HepG2 (cell line): Measurements from ENCODE around the gene KXD1. TPM values are rescaled to one million over a fixed set of nuclear protein-coding genes. Genes with fewer than 3 reads are reported as not detected.
A peak's percentile ranks its signal among the peaks of the same experiment; 100 is the strongest.

ENCODE experiments used
- ATAC-seq: fragments of 200-7000 bp; cut with Tn5 transposase; 3 replicates; pipeline ENCODE4 v1.9.1; 2020; ENCODE audit warnings: mild to moderate bottlenecking, moderate library complexity
- BruUV-seq: library from RNA; stranded (reverse); fragments of 400-500 nt; replicated peaks from 2 replicates; lab custom pipeline; 2021; lab: Mats Ljungman, UMichigan
- CTCF ChIA-PET: fragments of 300-600 bp; formaldehyde crosslinking; extraction: SDS; loops from one replicate; lab custom pipeline; 2021; ENCODE audit warnings: low total read pairs, inconsistent platforms, low intra/inter-chr PET ratio; lab: Yijun Ruan, JAX
- POLR2A ChIA-PET: fragments of 350-600 bp; sonication (Branson Sonifier 250); formaldehyde crosslinking; loops from one replicate; lab custom pipeline; 2020; ENCODE audit warnings: antibody characterized with exemption, inconsistent platforms; lab: Yijun Ruan, JAX
- DNase-seq: peaks from one replicate; pipeline ENCODE4 v3.0.0-alpha.2; 2015; ENCODE audit warnings: low spot score
- FAIRE-seq: peaks from 3 replicates; lab custom pipeline; 2011; peaks lifted over from hg19 to GRCh38; lab: Jason Lieb, UNC
- H2AFZ ChIP-seq: one replicate; pipeline ENCODE4 v1.6.1; 2011; ENCODE audit warnings: low read length, inconsistent platforms
- H3K27ac ChIP-seq: fragments of 300-600 bp; 3 replicates; pipeline ENCODE4 v1.8.0; 2011; ENCODE audit warnings: mixed run types, mild to moderate bottlenecking, mixed read lengths, low read length, inconsistent platforms; ENCODE audit not compliant: insufficient read depth; ENCODE audit errors: extremely low read length
- H3K27me3 ChIP-seq, 2 experiments: fragments of 200-600 bp in 1 of 2; 2 replicates in 1 of 2; 3 replicates in 1 of 2; pipeline versions ENCODE4 v1.6.0 to v1.8.0; 2011; ENCODE audit warnings: low read length in 2 of 2, mild to moderate bottlenecking in 2 of 2, moderate library complexity in 2 of 2, inconsistent platforms in 1 of 2; ENCODE audit not compliant: insufficient read depth in 2 of 2, control insufficient read depth in 1 of 2
- H3K36me3 ChIP-seq, 2 experiments: fragments of 200-600 bp in 1 of 2; replicated peaks in 1 of 2; 2 replicates in 1 of 2; 3 replicates in 1 of 2; pipeline versions ENCODE4 v1.5.1 to v1.8.0; 2011; ENCODE audit warnings: low read length in 2 of 2, inconsistent platforms in 1 of 2; ENCODE audit not compliant: insufficient read depth in 2 of 2, control insufficient read depth in 1 of 2
- H3K4me1 ChIP-seq: 2 replicates; pipeline ENCODE4 v1.5.1; 2012; ENCODE audit warnings: low read length, inconsistent platforms; ENCODE audit not compliant: insufficient read depth
- H3K4me2 ChIP-seq: 2 replicates; pipeline ENCODE4 v1.6.0; 2011; ENCODE audit warnings: low read depth, low read length, inconsistent platforms
- H3K4me3 ChIP-seq, 3 experiments: fragments of 200-600 bp in 1 of 3; sonication (generic), shearing (Covaris generic) in 1 of 3; replicated peaks in 1 of 3; 2 replicates each; pipeline ENCODE4 v1.5.1; 2011 to 2016; ENCODE audit warnings: low read length in 3 of 3, inconsistent platforms in 2 of 3, low read depth in 2 of 3, mild to moderate bottlenecking in 2 of 3, control low read depth in 1 of 3, mixed read lengths in 1 of 3; ENCODE audit not compliant: insufficient read depth in 1 of 3
- H3K79me2 ChIP-seq: one replicate; pipeline ENCODE4 v1.6.1; 2011; ENCODE audit warnings: low read length, inconsistent platforms; ENCODE audit not compliant: insufficient read depth
- H3K9ac ChIP-seq: 2 replicates; pipeline ENCODE4 v1.6.0; 2011; ENCODE audit warnings: mild to moderate bottlenecking, low read depth, low read length, inconsistent platforms; ENCODE audit not compliant: insufficient read depth
- H3K9me3 ChIP-seq: 2 replicates; pipeline ENCODE4 v1.5.1; 2012; ENCODE audit warnings: mild to moderate bottlenecking, low read length
- H4K20me1 ChIP-seq: 2 replicates; pipeline ENCODE4 v1.6.0; 2011; ENCODE audit warnings: inconsistent platforms, mild to moderate bottlenecking, low read length, moderate library complexity; ENCODE audit not compliant: insufficient read depth
- DR1 ChIP-seq: sonication (generic); formaldehyde crosslinking; IDR thresholded peaks from 2 replicates; pipeline ENCODE4 v1.8.0; 2021; ENCODE audit warnings: mild to moderate bottlenecking, missing genetic modification reagents, inconsistent platforms
- EED ChIP-seq: sonication (generic); formaldehyde crosslinking; IDR thresholded peaks from 2 replicates; pipeline ENCODE4 v1.5.0; 2020; ENCODE audit warnings: mild to moderate bottlenecking, missing genetic modification reagents
- FOXK2 ChIP-seq: fragments of 450-650 bp; IDR thresholded peaks from 2 replicates; pipeline ENCODE4 v1.6.1; 2016
- MED8 ChIP-seq: sonication (generic); formaldehyde crosslinking; IDR thresholded peaks from 2 replicates; pipeline ENCODE4 v1.8.1; 2023; ENCODE audit warnings: mild to moderate bottlenecking, missing genetic modification reagents; ENCODE audit not compliant: insufficient replicate concordance
- NR3C1 ChIP-seq: sonication (generic); formaldehyde crosslinking; IDR thresholded peaks from 2 replicates; pipeline ENCODE4 v1.4.0; 2020; ENCODE audit warnings: missing genetic modification reagents
- POLR2A ChIP-seq, 2 experiments: IDR thresholded peaks; 2 replicates each; pipeline ENCODE4 v1.6.1; 2011; ENCODE audit warnings: low read depth in 2 of 2, low read length in 2 of 2, mild to moderate bottlenecking in 1 of 2, moderate library complexity in 1 of 2; ENCODE audit not compliant: insufficient read depth in 1 of 2
- TGIF2 ChIP-seq: IDR thresholded peaks from 2 replicates; pipeline ENCODE4 v1.6.1; 2016; ENCODE audit warnings: control low read depth, missing compliant biosample characterization
- TOE1 ChIP-seq: sonication (generic); formaldehyde crosslinking; IDR thresholded peaks from 2 replicates; pipeline ENCODE4 v1.4.0; 2020; ENCODE audit warnings: mild to moderate bottlenecking, missing genetic modification reagents
- ZNF12 ChIP-seq: sonication (generic); formaldehyde crosslinking; IDR thresholded peaks from 2 replicates; pipeline ENCODE4 v1.5.0; 2020; ENCODE audit warnings: missing genetic modification reagents
- WGBS: methylation state at CpG from one replicate; pipeline ENCODE4 v1.1.6; 2017; ENCODE audit warnings: low lambda C conversion rate; 5-methylcytosine and 5-hydroxymethylcytosine counted together
- in situ Hi-C: cut with HindIII; loops from 2 replicates; pipeline ENCODE4 v1.10.0; 2017; ENCODE audit warnings: low pct_unique_long_range_greater_than_20kb; ENCODE audit not compliant: extremely low pct_ligation_motif_present
- intact Hi-C: fragments of 100-400 bp; cut with micrococcal nuclease; formaldehyde crosslinking; loops from one replicate; pipeline ENCODE4 v1.10.0; 2022; ENCODE audit not compliant: unreplicated experiment
- polyA plus RNA-seq, 8 experiments: library from polyadenylated mRNA; depleted of rRNA in 3 of 8; stranded (reverse) in 7 of 8; unstranded in 1 of 8; fragments of >200 nt; fragmentation: Illumina TruSeq in 4 of 8; extraction: Trizol in 4 of 8; gene quantifications; 2 replicates each; pipeline versions ENCODE4 v1.2.1 to v1.2.3, GENCODE V29; 2011 to 2016; ENCODE audit warnings: low read depth in 4 of 8, missing spikeins in 1 of 8, mixed read lengths in 1 of 8; ENCODE audit not compliant: insufficient read depth in 1 of 8
- total RNA-seq, 5 experiments: library from RNA; depleted of rRNA; stranded (reverse); fragments of >200 nt; fragmentation: Illumina TruSeq; extraction: Trizol; gene quantifications; 2 replicates each; pipeline ENCODE4 v1.2.3, GENCODE V29; 2016; ENCODE audit warnings: low read depth in 1 of 5
- TF ChIP-seq, protein P1 (sequence below), 2 experiments: fragments of 450-650 bp in 1 of 2; sonication (generic) in 1 of 2; formaldehyde crosslinking in 1 of 2; IDR thresholded peaks; 2 replicates each; pipeline versions ENCODE4 v1.6.1 to v1.8.0; 2016 to 2022; ENCODE audit warnings: antibody characterized with exemption in 1 of 2, mild to moderate bottlenecking in 1 of 2, missing genetic modification reagents in 1 of 2
- TF ChIP-seq, protein P2 (sequence below), 2 experiments: sonication (generic) in 1 of 2; formaldehyde crosslinking in 1 of 2; IDR thresholded peaks; 2 replicates each; pipeline versions ENCODE4 v1.4.0 to v1.6.1; 2018 to 2020; ENCODE audit warnings: missing genetic modification reagents in 2 of 2, borderline replicate concordance in 1 of 2, low read depth in 1 of 2, mild to moderate bottlenecking in 1 of 2, missing biosample characterization in 1 of 2

The KXD1 gene
- total and polyA plus RNA-seq, 2 of the 13 experiments (the other 11 are each of a cell fraction or from before 2014, with no cell fraction given) = 44.6 to 143 TPM

GRCh38 chr19:18508585-18508984 lies 49.1 kb upstream of the KXD1 start (continued):
- TF ChIP-seq, protein P1, sequence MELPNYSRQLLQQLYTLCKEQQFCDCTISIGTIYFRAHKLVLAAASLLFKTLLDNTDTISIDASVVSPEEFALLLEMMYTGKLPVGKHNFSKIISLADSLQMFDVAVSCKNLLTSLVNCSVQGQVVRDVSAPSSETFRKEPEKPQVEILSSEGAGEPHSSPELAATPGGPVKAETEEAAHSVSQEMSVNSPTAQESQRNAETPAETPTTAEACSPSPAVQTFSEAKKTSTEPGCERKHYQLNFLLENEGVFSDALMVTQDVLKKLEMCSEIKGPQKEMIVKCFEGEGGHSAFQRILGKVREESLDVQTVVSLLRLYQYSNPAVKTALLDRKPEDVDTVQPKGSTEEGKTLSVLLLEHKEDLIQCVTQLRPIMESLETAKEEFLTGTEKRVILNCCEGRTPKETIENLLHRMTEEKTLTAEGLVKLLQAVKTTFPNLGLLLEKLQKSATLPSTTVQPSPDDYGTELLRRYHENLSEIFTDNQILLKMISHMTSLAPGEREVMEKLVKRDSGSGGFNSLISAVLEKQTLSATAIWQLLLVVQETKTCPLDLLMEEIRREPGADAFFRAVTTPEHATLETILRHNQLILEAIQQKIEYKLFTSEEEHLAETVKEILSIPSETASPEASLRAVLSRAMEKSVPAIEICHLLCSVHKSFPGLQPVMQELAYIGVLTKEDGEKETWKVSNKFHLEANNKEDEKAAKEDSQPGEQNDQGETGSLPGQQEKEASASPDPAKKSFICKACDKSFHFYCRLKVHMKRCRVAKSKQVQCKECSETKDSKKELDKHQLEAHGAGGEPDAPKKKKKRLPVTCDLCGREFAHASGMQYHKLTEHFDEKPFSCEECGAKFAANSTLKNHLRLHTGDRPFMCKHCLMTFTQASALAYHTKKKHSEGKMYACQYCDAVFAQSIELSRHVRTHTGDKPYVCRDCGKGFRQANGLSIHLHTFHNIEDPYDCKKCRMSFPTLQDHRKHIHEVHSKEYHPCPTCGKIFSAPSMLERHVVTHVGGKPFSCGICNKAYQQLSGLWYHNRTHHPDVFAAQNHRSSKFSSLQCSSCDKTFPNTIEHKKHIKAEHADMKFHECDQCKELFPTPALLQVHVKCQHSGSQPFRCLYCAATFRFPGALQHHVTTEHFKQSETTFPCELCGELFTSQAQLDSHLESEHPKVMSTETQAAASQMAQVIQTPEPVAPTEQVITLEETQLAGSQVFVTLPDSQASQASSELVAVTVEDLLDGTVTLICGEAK (IDR thresholded peaks at IDR 0.05) = peak; percentile 26; the same call in 1 of the 2 replicates
- TF ChIP-seq, protein P1 (CRISPR knock-in tag; IDR thresholded peaks at IDR 0.05) = peak; percentile 98
- no peak for TF ChIP-seq NR3C1 (CRISPR knock-in tag)

DNA sequence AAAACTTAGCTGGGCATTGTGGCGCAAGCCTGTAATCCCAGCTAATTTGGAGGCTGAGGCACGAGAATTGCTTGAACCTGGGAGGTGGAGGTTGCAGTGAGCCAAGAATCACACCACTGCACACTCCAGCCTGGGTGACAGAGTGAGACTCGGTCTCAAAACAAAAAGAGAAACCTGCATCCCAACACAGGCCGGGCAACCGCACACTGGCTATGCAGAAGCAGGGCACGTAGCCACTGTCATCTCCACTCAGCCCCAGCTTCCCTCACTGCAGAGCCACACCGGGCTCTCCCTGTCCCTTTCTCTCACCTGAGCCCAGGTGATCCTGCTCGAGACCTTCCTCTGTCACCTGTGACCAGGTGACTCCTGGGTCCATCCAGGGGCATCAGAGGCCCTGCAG lies 47.5 kb upstream of the KXD1 start:
- Histone ChIP-seq H3K9ac (no peak overlapping the region), H3K36me3 (no peaks in the 10 kb centered on the region; a peak in 1 of 5 replicates), H3K4me2 (no peak overlapping the region), H3K9me3 (no peaks in the 10 kb centered on the region), H4K20me1 (peaks cover 54% of the 10 kb centered on the region), H3K27ac (no peak overlapping the region), H3K27me3 (no peaks in the 10 kb centered on the region), H3K79me2 (peaks cover 88% of the 10 kb centered on the region), H3K4me1 (peaks cover 96% of the 10 kb centered on the region), H3K4me3 (no peak overlapping the region), H2AFZ (no peak overlapping the region)
- ChIA-PET CTCF (interaction anchor here (1.3 kb wide), 1 partner anchor 40 kb away, joined by 7 read pairs; no protein-coding TSS in a partner anchor), POLR2A (interaction anchor here (2.4 kb wide), 1 partner anchor 9 kb away, joined by 7 read pairs; no protein-coding TSS in a partner anchor)
- DNase-seq = no peak
- 96% methylated on average over 6 of the region's 8 CpGs for WGBS
- no peak for ATAC-seq
- no TSS peak for BruUV-seq
- no peak for TF ChIP-seq DR1
- no peak for TF ChIP-seq FOXK2
- TF ChIP-seq EED (CRISPR knock-in tag) = no peak
- no peak for TF ChIP-seq POLR2A (IDR thresholded peaks at IDR 0.05; ENCODE audit: insufficient read depth in 1 of 2, low read depth in 2 of 2, low read length in 2 of 2)
- no peak for TF ChIP-seq MED8
- no peak for TF ChIP-seq ZNF12 (CRISPR knock-in tag)
- no peak for TF ChIP-seq TGIF2 (CRISPR knock-in tag)
- TF ChIP-seq TOE1 (CRISPR knock-in tag) = no peak
- TF ChIP-seq, protein P2, sequence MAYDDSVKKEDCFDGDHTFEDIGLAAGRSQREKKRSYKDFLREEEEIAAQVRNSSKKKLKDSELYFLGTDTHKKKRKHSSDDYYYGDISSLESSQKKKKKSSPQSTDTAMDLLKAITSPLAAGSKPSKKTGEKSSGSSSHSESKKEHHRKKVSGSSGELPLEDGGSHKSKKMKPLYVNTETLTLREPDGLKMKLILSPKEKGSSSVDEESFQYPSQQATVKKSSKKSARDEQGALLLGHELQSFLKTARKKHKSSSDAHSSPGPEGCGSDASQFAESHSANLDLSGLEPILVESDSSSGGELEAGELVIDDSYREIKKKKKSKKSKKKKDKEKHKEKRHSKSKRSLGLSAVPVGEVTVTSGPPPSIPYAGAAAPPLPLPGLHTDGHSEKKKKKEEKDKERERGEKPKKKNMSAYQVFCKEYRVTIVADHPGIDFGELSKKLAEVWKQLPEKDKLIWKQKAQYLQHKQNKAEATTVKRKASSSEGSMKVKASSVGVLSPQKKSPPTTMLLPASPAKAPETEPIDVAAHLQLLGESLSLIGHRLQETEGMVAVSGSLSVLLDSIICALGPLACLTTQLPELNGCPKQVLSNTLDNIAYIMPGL (CRISPR knock-in tag; IDR thresholded peaks at IDR 0.05; ENCODE audit: borderline replicate concordance in 1 of 2, low read depth in 1 of 2) = no peak
- in situ Hi-C loops (no loop called here), intact Hi-C loops (no loop called here)
- no peak for FAIRE-seq
